ENCODE data around the gene STRIT1.

STRIT1 gene

DNA sequence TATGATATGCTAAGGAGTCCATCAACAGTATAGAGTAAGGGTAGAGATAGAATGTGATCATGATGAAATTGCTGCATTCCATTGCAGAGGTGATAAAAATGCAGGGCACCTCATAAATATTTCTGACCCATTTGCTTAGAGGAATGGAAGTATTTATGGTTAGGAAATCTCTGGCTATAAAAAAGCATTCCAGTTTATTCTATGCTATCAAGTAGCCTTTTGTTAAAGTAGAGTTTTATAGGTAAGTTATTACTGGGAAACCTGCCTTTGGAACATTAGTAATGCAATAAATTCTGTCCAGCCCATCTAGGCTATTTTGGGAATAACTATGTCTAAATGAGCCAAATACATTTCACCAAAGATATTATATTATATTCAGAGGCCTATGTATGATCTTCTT, 19.8 kb upstream of the STRIT1 start:
- no peak for DNase-seq
- Histone ChIP-seq H3K9ac (ENCODE audit: low read depth, low read length) (no peak overlapping the region), H3K27me3 (ENCODE audit: insufficient read depth, low read length, poor library complexity) (no peaks in the 10 kb centered on the region), H3K36me3 (ENCODE audit: insufficient read depth, low read length) (no peaks in the 10 kb centered on the region), H3K4me2 (ENCODE audit: insufficient read depth, low read length) (no peak overlapping the region), H3K4me1 (ENCODE audit: insufficient read depth, low read length) (no peaks in the 10 kb centered on the region), H4K20me1 (ENCODE audit: insufficient read depth, low read length) (no peaks in the 10 kb centered on the region), H3K27ac (ENCODE audit: low read length) (no peak overlapping the region), H2AFZ (ENCODE audit: low read depth, low read length) (no peak overlapping the region), H3K79me2 (ENCODE audit: insufficient read depth, low read length) (no peaks in the 10 kb centered on the region), H3K9me3 (ENCODE audit: insufficient read depth, low read length, severe bottlenecking) (no peaks in the 10 kb centered on the region), H3K4me3 (ENCODE audit: low read depth in 1 of 2, low read length in 2 of 2) (no peak overlapping the region)
- ATAC-seq (ENCODE audit: insufficient read depth, low read depth): no peak
- no peak for TF ChIP-seq EZH2 (IDR thresholded peaks at IDR 0.05; ENCODE audit: borderline replicate concordance, low read depth, low read length, severe bottlenecking)
- TF ChIP-seq, protein P1, sequence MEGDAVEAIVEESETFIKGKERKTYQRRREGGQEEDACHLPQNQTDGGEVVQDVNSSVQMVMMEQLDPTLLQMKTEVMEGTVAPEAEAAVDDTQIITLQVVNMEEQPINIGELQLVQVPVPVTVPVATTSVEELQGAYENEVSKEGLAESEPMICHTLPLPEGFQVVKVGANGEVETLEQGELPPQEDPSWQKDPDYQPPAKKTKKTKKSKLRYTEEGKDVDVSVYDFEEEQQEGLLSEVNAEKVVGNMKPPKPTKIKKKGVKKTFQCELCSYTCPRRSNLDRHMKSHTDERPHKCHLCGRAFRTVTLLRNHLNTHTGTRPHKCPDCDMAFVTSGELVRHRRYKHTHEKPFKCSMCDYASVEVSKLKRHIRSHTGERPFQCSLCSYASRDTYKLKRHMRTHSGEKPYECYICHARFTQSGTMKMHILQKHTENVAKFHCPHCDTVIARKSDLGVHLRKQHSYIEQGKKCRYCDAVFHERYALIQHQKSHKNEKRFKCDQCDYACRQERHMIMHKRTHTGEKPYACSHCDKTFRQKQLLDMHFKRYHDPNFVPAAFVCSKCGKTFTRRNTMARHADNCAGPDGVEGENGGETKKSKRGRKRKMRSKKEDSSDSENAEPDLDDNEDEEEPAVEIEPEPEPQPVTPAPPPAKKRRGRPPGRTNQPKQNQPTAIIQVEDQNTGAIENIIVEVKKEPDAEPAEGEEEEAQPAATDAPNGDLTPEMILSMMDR (IDR thresholded peaks at IDR 0.05; ENCODE audit: borderline replicate concordance, extremely low read depth, low read length, poor library complexity, severe bottlenecking): no peak

DNA sequence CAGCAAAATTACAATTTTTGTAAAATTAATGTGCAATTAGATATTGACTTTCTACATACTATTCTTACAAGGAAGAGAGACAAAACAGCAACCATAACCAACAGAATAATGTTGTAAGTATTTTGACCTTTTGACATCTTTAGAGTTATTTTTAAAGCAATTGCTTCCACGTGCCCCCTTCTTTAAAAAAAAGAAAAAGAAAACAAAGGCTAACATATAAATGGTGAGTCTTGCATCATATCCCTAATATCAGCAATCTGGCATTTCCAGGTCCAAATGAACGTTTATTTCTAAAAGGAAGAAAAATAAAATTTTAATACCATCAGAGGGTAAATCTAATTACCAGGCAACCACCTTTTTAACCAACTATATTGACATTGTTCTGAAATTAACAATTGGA, 19.3 kb upstream of the STRIT1 start:
- Histone ChIP-seq H2AFZ (ENCODE audit: low read depth, low read length) (no peak overlapping the region), H4K20me1 (ENCODE audit: insufficient read depth, low read length) (no peaks in the 10 kb centered on the region), H3K4me3 (ENCODE audit: low read depth in 1 of 2, low read length in 2 of 2) (no peak overlapping the region), H3K4me2 (ENCODE audit: insufficient read depth, low read length) (no peak overlapping the region), H3K9me3 (ENCODE audit: insufficient read depth, low read length, severe bottlenecking) (no peaks in the 10 kb centered on the region), H3K27me3 (ENCODE audit: insufficient read depth, low read length, poor library complexity) (no peaks in the 10 kb centered on the region), H3K79me2 (ENCODE audit: insufficient read depth, low read length) (no peaks in the 10 kb centered on the region), H3K36me3 (ENCODE audit: insufficient read depth, low read length) (no peaks in the 10 kb centered on the region), H3K27ac (ENCODE audit: low read length) (no peak overlapping the region), H3K4me1 (ENCODE audit: insufficient read depth, low read length) (no peaks in the 10 kb centered on the region), H3K9ac (ENCODE audit: low read depth, low read length) (no peak overlapping the region)
- ATAC-seq (ENCODE audit: insufficient read depth, low read depth) (no peak), DNase-seq (no peak)
- TF ChIP-seq, protein P1 (IDR thresholded peaks at IDR 0.05; ENCODE audit: borderline replicate concordance, extremely low read depth, low read length, poor library complexity, severe bottlenecking): no peak
- TF ChIP-seq EZH2 (IDR thresholded peaks at IDR 0.05; ENCODE audit: borderline replicate concordance, low read depth, low read length, severe bottlenecking): no peak

DNA sequence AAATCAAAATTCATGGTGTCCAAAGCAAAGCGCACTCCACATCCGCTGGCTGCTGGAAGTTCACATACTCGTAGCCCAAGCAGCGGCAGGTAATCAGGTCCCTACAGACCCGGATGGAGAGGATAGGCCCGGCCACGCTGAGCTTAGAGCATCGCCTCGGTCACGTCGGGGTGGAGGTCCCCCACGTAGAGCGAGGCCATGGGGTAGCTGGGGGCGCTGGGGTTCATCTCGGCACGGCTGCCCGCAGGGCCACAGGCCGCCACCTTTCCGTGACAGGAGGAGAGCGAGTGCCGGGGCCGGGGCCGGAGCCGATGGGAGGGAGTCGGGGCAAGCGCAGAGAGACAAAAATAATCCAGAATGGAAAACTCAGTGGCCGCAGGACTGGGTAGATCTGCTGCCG, 16.1 kb upstream of the STRIT1 start:
- Histone ChIP-seq H2AFZ (ENCODE audit: low read depth, low read length) (no peak overlapping the region), H3K79me2 (ENCODE audit: insufficient read depth, low read length) (no peaks in the 10 kb centered on the region), H3K4me1 (ENCODE audit: insufficient read depth, low read length) (no peaks in the 10 kb centered on the region), H3K9me3 (ENCODE audit: insufficient read depth, low read length, severe bottlenecking) (no peaks in the 10 kb centered on the region), H3K27ac (ENCODE audit: low read length) (no peak overlapping the region), H4K20me1 (ENCODE audit: insufficient read depth, low read length) (no peaks in the 10 kb centered on the region), H3K9ac (ENCODE audit: low read depth, low read length) (no peak overlapping the region), H3K4me3 (ENCODE audit: low read depth in 1 of 2, low read length in 2 of 2) (no peak overlapping the region), H3K27me3 (ENCODE audit: insufficient read depth, low read length, poor library complexity) (no peaks in the 10 kb centered on the region), H3K36me3 (ENCODE audit: insufficient read depth, low read length) (no peaks in the 10 kb centered on the region), H3K4me2 (ENCODE audit: insufficient read depth, low read length) (no peak overlapping the region)
- no peak for ATAC-seq (ENCODE audit: insufficient read depth, low read depth)
- no peak for DNase-seq
- TF ChIP-seq, protein P1 (IDR thresholded peaks at IDR 0.05; ENCODE audit: borderline replicate concordance, extremely low read depth, low read length, poor library complexity, severe bottlenecking): no peak
- TF ChIP-seq EZH2 (IDR thresholded peaks at IDR 0.05; ENCODE audit: borderline replicate concordance, low read depth, low read length, severe bottlenecking): no peak

DNA sequence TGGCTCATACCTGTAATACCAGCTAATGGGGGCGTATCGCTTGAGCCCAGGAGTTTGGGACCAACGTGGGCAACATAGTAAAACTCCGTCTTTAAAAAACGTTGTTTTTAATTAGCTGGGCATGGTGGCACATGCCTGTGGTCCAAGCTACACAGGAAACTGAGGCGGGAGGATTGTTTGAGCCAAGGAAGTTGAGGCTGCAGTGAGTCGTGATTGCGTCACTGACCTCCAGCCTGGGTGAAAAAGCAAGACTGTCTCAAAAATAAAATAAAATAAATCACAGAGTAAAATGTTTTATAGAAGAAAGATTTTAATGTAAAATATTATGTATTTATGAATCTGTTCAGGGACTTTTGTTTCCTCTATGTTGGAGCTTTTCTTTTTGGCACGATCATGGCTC, 15.3 kb upstream of the STRIT1 start:
- no peak overlapping the region for H3K9ac ChIP-seq (ENCODE audit: low read depth, low read length)
- no peaks in the 10 kb centered on the region for H3K4me1 ChIP-seq (ENCODE audit: insufficient read depth, low read length)
- no peak for TF ChIP-seq EZH2 (IDR thresholded peaks at IDR 0.05; ENCODE audit: borderline replicate concordance, low read depth, low read length, severe bottlenecking)
- TF ChIP-seq, protein P1 (IDR thresholded peaks at IDR 0.05; ENCODE audit: borderline replicate concordance, extremely low read depth, low read length, poor library complexity, severe bottlenecking): no peak
- H3K79me2 ChIP-seq (ENCODE audit: insufficient read depth, low read length): no peaks in the 10 kb centered on the region
- no peaks in the 10 kb centered on the region for H3K9me3 ChIP-seq (ENCODE audit: insufficient read depth, low read length, severe bottlenecking)
- no peak overlapping the region for H3K27ac ChIP-seq (ENCODE audit: low read length)
- no peak overlapping the region for H3K4me2 ChIP-seq (ENCODE audit: insufficient read depth, low read length)
- H3K36me3 ChIP-seq (ENCODE audit: insufficient read depth, low read length): no peaks in the 10 kb centered on the region
- no peaks in the 10 kb centered on the region for H3K27me3 ChIP-seq (ENCODE audit: insufficient read depth, low read length, poor library complexity)
- ATAC-seq (ENCODE audit: insufficient read depth, low read depth): no peak
- no peak overlapping the region for H3K4me3 ChIP-seq (ENCODE audit: low read depth in 1 of 2, low read length in 2 of 2)
- no peaks in the 10 kb centered on the region for H4K20me1 ChIP-seq (ENCODE audit: insufficient read depth, low read length)
- DNase-seq: no peak
- H2AFZ ChIP-seq (ENCODE audit: low read depth, low read length): no peak overlapping the region
